OCI-LY3 (cell line): ENCODE measurements around the gene DNAJC1.
A peak's percentile ranks its signal among the peaks of the same experiment; 100 is the strongest.

Source experiments
- H2AFZ ChIP-seq: fragments of 200-600, 300-600 bp; shearing (Covaris generic); 2 replicates; pipeline ENCODE4 v1.6.0; 2014; ENCODE audit warnings: antibody characterized with exemption, low read depth, low read length
- H3K27ac ChIP-seq: fragments of 200-600, 300-600 bp; sonication (generic); 2 replicates; pipeline ENCODE4 v1.5.1; 2014; ENCODE audit warnings: mild to moderate bottlenecking, low read length, moderate library complexity, mixed read lengths
- H3K27me3 ChIP-seq: fragments of 200-600, 300-600 bp; sonication (generic); 2 replicates; pipeline ENCODE4 v1.6.1; 2014; ENCODE audit warnings: low read depth, low read length, mixed read lengths
- H3K36me3 ChIP-seq: fragments of 200-600, 300-600 bp; sonication (generic); replicated peaks from 2 replicates; pipeline ENCODE3; 2014; ENCODE audit warnings: low read depth, low read length, mixed read lengths
- H3K4me1 ChIP-seq: fragments of 300-600, 200-600 bp; sonication (generic); 2 replicates; pipeline ENCODE4 v1.6.1; 2014; ENCODE audit warnings: low read length, mixed read lengths
- H3K4me2 ChIP-seq: fragments of 200-600, 300-600 bp; sonication (generic); 2 replicates; pipeline ENCODE4 v1.6.1; 2014; ENCODE audit warnings: low read length, mixed read lengths
- H3K4me3 ChIP-seq: fragments of 300-600, 200-600 bp; sonication (generic); 2 replicates; pipeline ENCODE4 v1.5.1; 2014; ENCODE audit warnings: antibody characterized with exemption, mild to moderate bottlenecking, low read length, moderate library complexity
- H3K79me2 ChIP-seq: fragments of 300-600, 200-600 bp; shearing (Covaris generic); 2 replicates; pipeline ENCODE4 v1.6.1; 2014; ENCODE audit warnings: mild to moderate bottlenecking, low read length, mixed read lengths
- H3K9ac ChIP-seq: fragments of 300-600, 200-600 bp; shearing (Covaris generic); 2 replicates; pipeline ENCODE4 v1.6.0; 2014; ENCODE audit warnings: mild to moderate bottlenecking, low read length, moderate library complexity
- H3K9me3 ChIP-seq: fragments of 200-600, 300-600 bp; shearing (Covaris generic); 2 replicates; pipeline ENCODE4 v1.6.1; 2014; ENCODE audit warnings: low read length, mixed read lengths; ENCODE audit not compliant: insufficient read depth
- H4K20me1 ChIP-seq: fragments of 200-600, 300-600 bp; sonication (generic); 2 replicates; pipeline ENCODE4 v1.6.1; 2016; ENCODE audit warnings: low read length, mixed read lengths; ENCODE audit not compliant: insufficient read depth
- CTCF ChIP-seq: fragments of 200-600, 300-600 bp; sonication (generic); IDR thresholded peaks from 2 replicates; pipeline ENCODE4 v1.5.1; 2014; ENCODE audit warnings: antibody characterized with exemption, low read length, low read depth
- EZH2phosphoT487 ChIP-seq: fragments of 200-600 bp; shearing (Covaris generic); IDR thresholded peaks from 2 replicates; pipeline ENCODE4 v1.6.1; 2018; ENCODE audit warnings: antibody characterized with exemption, mixed run types, low read depth

DNAJC1 gene

GRCh38 chr10:21959998-21960397 lies 43.5 kb downstream of the DNAJC1 start:
- Histone ChIP-seq H2AFZ (no peak overlapping the region), H3K27me3 (no peaks in the 10 kb centered on the region), H3K4me3 (no peak overlapping the region), H3K27ac (no peak overlapping the region), H3K4me2 (no peak overlapping the region), H4K20me1 (no peaks in the 10 kb centered on the region), H3K9ac (no peak overlapping the region), H3K4me1 (0 out of 2 replicates have a peak, but pooled peaks cover 5% of the 10 kb centered on the region), H3K9me3 (no peaks in the 10 kb centered on the region), H3K79me2 (no peaks in the 10 kb centered on the region), H3K36me3 (no peaks in the 10 kb centered on the region)
- no peak for TF ChIP-seq CTCF

DNA sequence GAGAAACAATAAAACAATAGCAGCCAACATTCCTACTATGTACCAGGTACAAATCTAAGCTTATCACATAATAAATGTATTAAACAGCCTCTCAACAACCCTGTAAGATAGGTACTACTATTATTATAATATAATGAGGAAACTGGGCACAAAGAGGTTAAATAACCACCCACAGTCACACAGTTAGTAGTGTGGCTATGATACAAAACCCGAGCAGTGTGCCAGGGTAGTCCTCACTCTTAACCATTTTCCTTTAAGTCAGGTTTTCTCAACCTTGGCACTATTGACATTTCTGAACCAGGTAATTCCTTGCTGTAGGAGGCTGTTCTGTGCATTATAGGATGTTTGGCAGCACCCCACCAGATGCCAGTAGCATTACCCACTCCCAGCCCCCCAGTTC lies 48.8 kb downstream of the DNAJC1 start:
- Histone ChIP-seq H3K4me1 (peaks cover 17% of the 10 kb centered on the region), H3K9me3 (no peaks in the 10 kb centered on the region), H3K9ac (no peak overlapping the region), H3K27ac (no peak overlapping the region), H4K20me1 (no peaks in the 10 kb centered on the region), H3K4me2 (peak overlapping the region; percentile 63; the same call in 1 of the 2 replicates), H3K79me2 (no peaks in the 10 kb centered on the region), H3K36me3 (no peaks in the 10 kb centered on the region), H3K4me3 (0 out of 2 replicates have a peak overlapping the region, but pooled peaks have one; percentile 20), H2AFZ (no peak overlapping the region), H3K27me3 (no peaks in the 10 kb centered on the region)
- no peak for TF ChIP-seq EZH2phosphoT487
- TF ChIP-seq CTCF = no peak

DNA sequence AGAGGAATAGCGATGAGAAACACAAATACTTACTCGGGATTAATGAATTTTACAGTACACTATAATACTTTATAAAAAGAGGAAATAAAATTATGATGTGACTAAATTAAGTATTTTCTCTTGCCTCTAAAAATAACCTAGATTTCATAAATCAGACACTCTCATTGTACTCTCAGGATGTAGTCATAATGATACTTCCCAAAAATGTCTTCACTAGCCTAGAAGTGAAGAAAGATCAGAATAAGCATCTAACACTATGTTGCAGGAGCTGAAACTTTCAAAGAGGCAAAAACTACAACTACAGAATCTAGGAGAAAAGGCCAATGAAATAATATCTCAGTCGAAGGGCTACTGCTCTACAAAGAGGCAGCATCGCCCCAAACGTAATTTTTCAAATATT lies 49.4 kb downstream of the DNAJC1 start:
- H3K36me3 ChIP-seq = no peaks in the 10 kb centered on the region
- H3K4me1 ChIP-seq = peaks cover 17% of the 10 kb centered on the region
- no peaks in the 10 kb centered on the region for H3K79me2 ChIP-seq
- H3K9ac ChIP-seq = no peak overlapping the region
- H4K20me1 ChIP-seq = no peaks in the 10 kb centered on the region
- no peaks in the 10 kb centered on the region for H3K27me3 ChIP-seq
- no peak overlapping the region; the same call in 1 of the 2 replicates for H3K27ac ChIP-seq
- peak overlapping the region; percentile 48 for H3K4me3 ChIP-seq
- no peaks in the 10 kb centered on the region for H3K9me3 ChIP-seq
- H2AFZ ChIP-seq = no peak overlapping the region
- TF ChIP-seq EZH2phosphoT487 = no peak
- TF ChIP-seq CTCF = no peak
- peak overlapping the region; percentile 63 for H3K4me2 ChIP-seq

GRCh38 chr10:21953585-21954057 lies 49.9 kb downstream of the DNAJC1 start:
- Histone ChIP-seq H3K4me2 (peak overlapping the region; percentile 63), H3K4me1 (peaks cover 17% of the 10 kb centered on the region), H3K9ac (no peak overlapping the region), H3K27me3 (no peaks in the 10 kb centered on the region), H2AFZ (no peak overlapping the region), H4K20me1 (no peaks in the 10 kb centered on the region), H3K36me3 (no peaks in the 10 kb centered on the region), H3K9me3 (no peaks in the 10 kb centered on the region), H3K27ac (no peak overlapping the region; the same call in 1 of the 2 replicates), H3K79me2 (no peaks in the 10 kb centered on the region), H3K4me3 (peak overlapping the region; percentile 48)
- TF ChIP-seq CTCF (peak; percentile 6; the same call in 1 of the 2 replicates), EZH2phosphoT487 (no peak)
